HepG2 (cell line): Measurements from ENCODE around the gene CYB5A. TPM values are rescaled to one million over a fixed set of nuclear protein-coding genes. Genes with fewer than 3 reads are reported as not detected.

ENCODE experiments used
- E2F2 ChIP-seq: sonication (generic); formaldehyde crosslinking; IDR thresholded peaks from 2 replicates; pipeline ENCODE4 v1.4.0; 2020; ENCODE audit warnings: missing genetic modification reagents, borderline replicate concordance
- HMGA1 ChIP-seq: sonication (generic); formaldehyde crosslinking; conservative IDR thresholded peaks from 2 replicates; pipeline ENCODE4 v1.4.0; 2020; ENCODE audit warnings: missing genetic modification reagents
- PTBP1 ChIP-seq: fragments of 200-400 bp; formaldehyde crosslinking; IDR thresholded peaks from 2 replicates; pipeline ENCODE4 v1.6.1; 2018; ENCODE audit warnings: low read length, low read depth; ENCODE audit not compliant: poor library complexity, severe bottlenecking
- SMYD3 ChIP-seq: sonication (generic); formaldehyde crosslinking; IDR thresholded peaks from 2 replicates; pipeline ENCODE4 v1.8.1; 2023; ENCODE audit warnings: mild to moderate bottlenecking, missing genetic modification reagents
- TARDBP ChIP-seq: sonication (generic); formaldehyde crosslinking; IDR thresholded peaks from 2 replicates; pipeline ENCODE4 v1.8.0; 2022; ENCODE audit warnings: mild to moderate bottlenecking, missing genetic modification reagents
- ZBTB14 ChIP-seq: sonication (generic); formaldehyde crosslinking; IDR thresholded peaks from 2 replicates; pipeline ENCODE4 v1.4.0; 2020; ENCODE audit warnings: missing genetic modification reagents
- ZHX2 ChIP-seq, 2 experiments: sonication (generic) in 1 of 2; formaldehyde crosslinking in 1 of 2; IDR thresholded peaks; 2 replicates each; pipeline versions ENCODE4 v1.6.1 to v1.9.0; 2014 to 2022; ENCODE audit warnings: antibody characterized with exemption in 1 of 2, borderline replicate concordance in 1 of 2, inconsistent platforms in 1 of 2, low read depth in 1 of 2, missing genetic modification reagents in 1 of 2
- ZNF101 ChIP-seq: sonication (generic); formaldehyde crosslinking; IDR thresholded peaks from 2 replicates; pipeline ENCODE4 v1.4.0; 2020; ENCODE audit warnings: mild to moderate bottlenecking, low read depth, missing genetic modification reagents, borderline replicate concordance
- ZNF605 ChIP-seq: sonication (generic); formaldehyde crosslinking; IDR thresholded peaks from 2 replicates; pipeline ENCODE4 v1.8.0; 2022; ENCODE audit warnings: mild to moderate bottlenecking, missing genetic modification reagents
- ZNF652 ChIP-seq: IDR thresholded peaks from 2 replicates; pipeline ENCODE4 v1.6.1; 2016; ENCODE audit warnings: low read depth, borderline replicate concordance
- ZNF674 ChIP-seq: sonication (generic); formaldehyde crosslinking; IDR thresholded peaks from 2 replicates; pipeline ENCODE4 v1.5.0; 2020; ENCODE audit warnings: low read depth, mild to moderate bottlenecking, missing genetic modification reagents
- ZNF784 ChIP-seq: sonication (generic); formaldehyde crosslinking; IDR thresholded peaks from 2 replicates; pipeline ENCODE4 v1.5.1; 2020; ENCODE audit warnings: missing genetic modification reagents, mild to moderate bottlenecking, borderline replicate concordance
- polyA plus RNA-seq, 8 experiments: library from polyadenylated mRNA; depleted of rRNA in 3 of 8; stranded (reverse) in 7 of 8; unstranded in 1 of 8; fragments of >200 nt; fragmentation: Illumina TruSeq in 4 of 8; extraction: Trizol in 4 of 8; gene quantifications; 2 replicates each; pipeline versions ENCODE4 v1.2.1 to v1.2.3, GENCODE V29; 2011 to 2016; ENCODE audit warnings: low read depth in 4 of 8, missing spikeins in 1 of 8, mixed read lengths in 1 of 8; ENCODE audit not compliant: insufficient read depth in 1 of 8
- total RNA-seq, 5 experiments: library from RNA; depleted of rRNA; stranded (reverse); fragments of >200 nt; fragmentation: Illumina TruSeq; extraction: Trizol; gene quantifications; 2 replicates each; pipeline ENCODE4 v1.2.3, GENCODE V29; 2016; ENCODE audit warnings: low read depth in 1 of 5

The CYB5A gene
- total and polyA plus RNA-seq, 2 of the 13 experiments (the other 11 are each of a cell fraction or from before 2014, with no cell fraction given): 215 to 356 TPM

- TF ChIP-seq ZNF101 (CRISPR knock-in tag) (no peak), ZHX2 (IDR thresholded peaks at IDR 0.05; ENCODE audit: low read depth) (peak; percentile 56; the same call in 1 of the 2 replicates), ZHX2 (CRISPR knock-in tag; IDR thresholded peaks at IDR 0.05; ENCODE audit: borderline replicate concordance) (no peak), HMGA1 (CRISPR knock-in tag) (no peak), SMYD3 (CRISPR knock-in tag) (no peak), ZNF652 (CRISPR knock-in tag) (0 out of 2 replicates have a peak, but pooled peaks have one; percentile 22), PTBP1 (no peak), ZNF674 (CRISPR knock-in tag) (no peak), TARDBP (peak; percentile 22; the same call in 1 of the 2 replicates), ZNF784 (CRISPR knock-in tag) (0 out of 2 replicates have a peak, but pooled peaks have one; percentile 58), ZNF605 (CRISPR knock-in tag) (peak; percentile 74), ZBTB14 (CRISPR knock-in tag) (no peak), E2F2 (CRISPR knock-in tag) (peak; percentile 55; the same call in 1 of the 2 replicates)
Measured at GRCh38 chr18:74291771-74292540, at the start of gene CYB5A (continued).
